NOMO-1 treated with DMSO at 0.1 percent for 48 hours (cell line): Measurements from ENCODE around the gene POFUT1.
"Not testable (repeated sequence)": the region's sequence is repeated elsewhere in the genome, so short reads cannot be mapped to it uniquely, and the experiment has no call there.

ENCODE experiments used
- DNase-seq: peaks from one replicate; lab custom pipeline; 2025; ENCODE audit not compliant: unreplicated experiment; lab: John Stamatoyannopoulos, UW

Gene POFUT1

GRCh38 chr20:32232326-32232886 lies 24.7 kb downstream of the POFUT1 start:
- DNase-seq: no peak

GRCh38 chr20:32233286-32233685 lies 25.6 kb downstream of the POFUT1 start:
- DNase-seq: no peak

GRCh38 chr20:32234135-32234808 lies 26.6 kb downstream of the POFUT1 start:
- peak; percentile 71 for DNase-seq

GRCh38 chr20:32235331-32236047 lies 27.8 kb downstream of the POFUT1 start:
- no peak for DNase-seq

GRCh38 chr20:32236048-32236533 lies 28.4 kb downstream of the POFUT1 start:
- no peak for DNase-seq

GRCh38 chr20:32236819-32237218 lies 29.1 kb downstream of the POFUT1 start:
- no peak for DNase-seq

GRCh38 chr20:32237419-32237818 lies 29.7 kb downstream of the POFUT1 start:
- DNase-seq: no peak

- DNase-seq: no peak
Measured at GRCh38 chr20:32238483-32239425, 31.1 kb downstream of the POFUT1 start.

- DNase-seq: no peak
Measured at GRCh38 chr20:32240205-32240604, 32.5 kb downstream of the POFUT1 start.

GRCh38 chr20:32241807-32242206 lies 34.1 kb downstream of the POFUT1 start:
- DNase-seq: no peak

- DNase-seq: no peak
Measured at GRCh38 chr20:32244150-32244823, 36.6 kb downstream of the POFUT1 start.

- DNase-seq: no peak
Measured at GRCh38 chr20:32244959-32245358, 37.3 kb downstream of the POFUT1 start.

- not testable (repeated sequence) for DNase-seq
Measured at GRCh38 chr20:32246208-32246607, 38.5 kb downstream of the POFUT1 start.

- DNase-seq: no peak
Measured at GRCh38 chr20:32248043-32248442, 40.4 kb downstream of the POFUT1 start.

GRCh38 chr20:32249030-32249738 lies 41.5 kb downstream of the POFUT1 start:
- peak; percentile 85 for DNase-seq

GRCh38 chr20:32251470-32251869 lies 43.8 kb downstream of the POFUT1 start:
- no peak for DNase-seq

- no peak for DNase-seq
Measured at GRCh38 chr20:32252189-32252588, 44.5 kb downstream of the POFUT1 start.

- not testable (repeated sequence) for DNase-seq
Measured at GRCh38 chr20:32260973-32261372, 53.3 kb downstream of the POFUT1 start.

- no peak for DNase-seq
Measured at GRCh38 chr20:32261644-32262043, 54.0 kb downstream of the POFUT1 start.
